ENCODE results near the gene ARHGAP40. TPM values are rescaled to one million over a fixed set of nuclear protein-coding genes. Genes with fewer than 3 reads are reported as not detected.

The ARHGAP40 gene
- total and polyA plus RNA-seq, 9 of the 15 experiments (the other 6 are each of a cell fraction or from before 2014, with no cell fraction given) = not detected

- TF ChIP-seq CLOCK (CRISPR knock-in tag; IDR thresholded peaks at IDR 0.05; ENCODE audit: borderline replicate concordance) = no peak
- TF ChIP-seq VEZF1 (CRISPR knock-in tag; IDR thresholded peaks at IDR 0.05) = no peak
- no peak for TF ChIP-seq TCF3 (CRISPR knock-in tag; IDR thresholded peaks at IDR 0.05)
- TF ChIP-seq POLR3G (IDR thresholded peaks at IDR 0.05; ENCODE audit: extremely low read depth, insufficient read length, insufficient replicate concordance) = no peak
- no peak for TF ChIP-seq CREBBP (IDR thresholded peaks at IDR 0.05; ENCODE audit: low read depth, low read length)
- TF ChIP-seq HNRNPL (IDR thresholded peaks at IDR 0.05; ENCODE audit: low read depth, low read length) = no peak
- TF ChIP-seq RBM39 (optimal IDR thresholded peaks at IDR 0.05; ENCODE audit: low read depth, low read length) = no peak
- no peak for TF ChIP-seq ZNF12 (CRISPR knock-in tag; IDR thresholded peaks at IDR 0.05)
- TF ChIP-seq ZNF133 (CRISPR knock-in tag; IDR thresholded peaks at IDR 0.05) = no peak
- TF ChIP-seq NFYB (IDR thresholded peaks at IDR 0.05; ENCODE audit: extremely low read depth, insufficient read length) = no peak
Observed at GRCh38 chr20:38589351-38589750, 12.3 kb upstream of the ARHGAP40 start (continued).

Data from K562 (cell line).